HAP-1 (cell line): ENCODE results near the gene ZSCAN10.

ENCODE experiments used
- DNase-seq, 2 experiments: peaks; one replicate each; pipeline ENCODE4 v3.0.0-alpha.2; 2016 to 2020; ENCODE audit warnings: low spot score in 2 of 2
- H3K27me3 ChIP-seq: fragments of 250-450 bp; sonication (Bioruptor Pico); 2 replicates; pipeline ENCODE4 v1.5.1; 2020; ENCODE audit warnings: low read depth, mild to moderate bottlenecking, moderate library complexity
- H3K36me3 ChIP-seq: fragments of 250-450 bp; sonication (Bioruptor Pico); replicated peaks from 2 replicates; pipeline ENCODE4 v1.5.1; 2020; ENCODE audit warnings: mild to moderate bottlenecking
- H3K4me1 ChIP-seq: fragments of 250-450 bp; sonication (Bioruptor Pico); 2 replicates; pipeline ENCODE4 v1.5.1; 2020; ENCODE audit warnings: mild to moderate bottlenecking
- H3K4me3 ChIP-seq: fragments of 250-450 bp; sonication (Bioruptor Pico); 2 replicates; pipeline ENCODE4 v1.5.1; 2020; ENCODE audit warnings: mild to moderate bottlenecking, moderate library complexity
- H3K9me3 ChIP-seq: fragments of 250-450 bp; sonication (Bioruptor Pico); 2 replicates; pipeline ENCODE4 v1.5.1; 2020; ENCODE audit warnings: mild to moderate bottlenecking, moderate library complexity
- in situ Hi-C: fragments of 300-500 bp; cut with MboI; formaldehyde crosslinking; loops from 3 replicates; pipeline ENCODE4 v1.14.3; 2020; ENCODE audit warnings: low sequenced_read_pairs, inconsistent platforms, mixed read lengths

Gene ZSCAN10

GRCh38 chr16:3127745-3128144, 28.7 kb upstream of the ZSCAN10 start:
- no peak overlapping the region for H3K4me3 ChIP-seq
- no peaks in the 10 kb centered on the region for H3K9me3 ChIP-seq
- peaks cover 17% of the 10 kb centered on the region for H3K4me1 ChIP-seq
- H3K36me3 ChIP-seq = peaks cover 39% of the 10 kb centered on the region
- in situ Hi-C loops = no loop called here
- no peaks in the 10 kb centered on the region for H3K27me3 ChIP-seq
- no peak for DNase-seq

- peak overlapping the region; percentile 63 for H3K4me3 ChIP-seq
- in situ Hi-C loops = no loop called here
- peak; percentile 96 to 99 for DNase-seq
- no peaks in the 10 kb centered on the region for H3K9me3 ChIP-seq
- H3K27me3 ChIP-seq = no peaks in the 10 kb centered on the region
- peaks cover 30% of the 10 kb centered on the region for H3K36me3 ChIP-seq
- H3K4me1 ChIP-seq = peaks cover 13% of the 10 kb centered on the region
Observed at GRCh38 chr16:3123986-3124886, 25.1 kb upstream of the ZSCAN10 start.

GRCh38 chr16:3122926-3123570, 24.0 kb upstream of the ZSCAN10 start:
- H3K27me3 ChIP-seq = no peaks in the 10 kb centered on the region
- peaks cover 18% of the 10 kb centered on the region for H3K36me3 ChIP-seq
- no peak for DNase-seq
- H3K4me1 ChIP-seq = peaks cover 9% of the 10 kb centered on the region
- no peaks in the 10 kb centered on the region for H3K9me3 ChIP-seq
- H3K4me3 ChIP-seq = no peak overlapping the region
- in situ Hi-C loops = no loop called here

DNA sequence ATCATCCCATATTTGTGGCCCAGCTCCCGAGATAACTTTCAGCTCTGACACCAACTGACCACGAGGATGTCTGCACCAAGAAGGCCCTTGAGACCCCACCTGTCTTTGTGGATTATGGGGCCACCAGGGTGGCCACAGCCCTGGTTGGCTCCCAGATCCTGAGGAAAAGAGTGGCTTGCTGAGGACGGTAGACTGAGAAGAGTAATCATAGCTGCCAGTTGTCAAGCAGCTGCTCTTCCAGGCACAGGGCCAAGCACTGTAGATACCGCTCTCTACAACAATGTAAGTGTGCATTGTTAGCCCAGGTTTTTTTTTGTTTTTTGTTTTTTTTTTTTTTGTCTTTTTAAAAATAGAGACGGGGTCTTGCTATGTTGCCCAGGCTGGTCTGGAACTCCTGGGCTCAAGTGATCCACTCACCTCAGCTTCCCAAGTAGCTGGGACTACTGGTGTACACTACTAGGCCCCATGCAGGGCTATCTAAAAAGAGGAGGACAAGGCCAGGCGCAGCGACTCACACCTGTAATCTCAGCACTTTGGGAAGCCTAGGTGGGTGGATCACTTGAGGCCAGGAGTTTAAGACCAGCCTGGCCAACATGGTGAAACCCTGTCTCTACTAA, 22.9 kb upstream of the ZSCAN10 start:
- no peak overlapping the region for H3K4me3 ChIP-seq
- DNase-seq = no peak
- no peaks in the 10 kb centered on the region for H3K27me3 ChIP-seq
- peaks cover 10% of the 10 kb centered on the region for H3K36me3 ChIP-seq
- in situ Hi-C loops = no loop called here
- H3K4me1 ChIP-seq = peaks cover 9% of the 10 kb centered on the region
- no peaks in the 10 kb centered on the region for H3K9me3 ChIP-seq

- Histone ChIP-seq H3K9me3 (no peaks in the 10 kb centered on the region), H3K4me1 (peaks cover 9% of the 10 kb centered on the region), H3K4me3 (no peak overlapping the region), H3K36me3 (peaks cover 19% of the 10 kb centered on the region), H3K27me3 (no peaks in the 10 kb centered on the region)
- no peak for DNase-seq
- in situ Hi-C loops = no loop called here
Observed at GRCh38 chr16:3120435-3120834, 21.3 kb upstream of the ZSCAN10 start.

GRCh38 chr16:3119701-3120408, 20.8 kb upstream of the ZSCAN10 start:
- Histone ChIP-seq H3K4me1 (peaks cover 5% of the 10 kb centered on the region), H3K27me3 (no peaks in the 10 kb centered on the region), H3K36me3 (peaks cover 19% of the 10 kb centered on the region), H3K4me3 (no peak overlapping the region), H3K9me3 (no peaks in the 10 kb centered on the region)
- no peak for DNase-seq
- in situ Hi-C loops = no loop called here

DNA sequence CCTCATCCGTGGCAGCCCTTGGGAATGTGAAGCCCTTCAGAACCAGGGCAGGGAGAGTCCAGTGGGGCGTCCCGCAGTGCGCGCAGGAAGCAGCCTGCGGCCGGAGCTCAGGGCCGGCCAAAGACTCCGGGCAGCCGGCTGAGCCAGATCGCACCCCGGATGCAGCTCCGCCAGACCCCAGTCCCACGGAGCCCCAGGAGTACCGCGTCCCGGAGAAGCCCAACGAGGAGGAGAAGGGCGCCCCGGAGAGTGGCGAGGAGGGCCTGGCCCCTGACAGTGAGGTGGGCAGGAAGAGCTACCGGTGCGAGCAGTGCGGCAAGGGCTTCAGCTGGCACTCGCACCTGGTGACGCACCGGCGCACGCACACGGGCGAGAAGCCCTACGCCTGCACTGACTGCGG, 20.2 kb upstream of the ZSCAN10 start:
- H3K36me3 ChIP-seq = peaks cover 19% of the 10 kb centered on the region
- H3K4me3 ChIP-seq = no peak overlapping the region
- in situ Hi-C loops = no loop called here
- no peaks in the 10 kb centered on the region for H3K27me3 ChIP-seq
- H3K4me1 ChIP-seq = peaks cover 5% of the 10 kb centered on the region
- DNase-seq = no peak
- no peaks in the 10 kb centered on the region for H3K9me3 ChIP-seq

DNA sequence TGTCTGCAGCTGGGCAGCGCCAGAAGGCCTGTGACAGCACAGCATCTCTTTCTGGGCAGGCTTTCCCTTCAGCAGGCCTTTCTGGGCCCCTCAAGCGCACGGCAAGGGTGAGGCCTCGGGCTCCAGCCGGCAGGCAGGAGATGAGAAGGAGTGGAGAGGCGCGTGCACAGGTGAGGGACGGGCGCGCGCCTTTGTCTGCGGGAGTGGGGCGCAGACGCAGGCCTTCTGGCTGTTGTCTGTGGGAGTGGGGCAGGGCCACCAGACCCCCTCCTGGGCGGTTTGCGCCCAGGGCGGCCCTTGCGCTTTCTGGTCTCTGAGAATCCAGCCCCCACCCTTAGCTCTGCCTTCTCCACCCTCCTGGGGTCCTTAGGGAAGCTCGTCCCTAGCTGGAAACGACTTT, 19.8 kb upstream of the ZSCAN10 start:
- DNase-seq = no peak
- in situ Hi-C loops = no loop called here
- H3K4me3 ChIP-seq = no peak overlapping the region
- peaks cover 19% of the 10 kb centered on the region for H3K36me3 ChIP-seq
- H3K9me3 ChIP-seq = no peaks in the 10 kb centered on the region
- H3K4me1 ChIP-seq = peaks cover 8% of the 10 kb centered on the region
- H3K27me3 ChIP-seq = no peaks in the 10 kb centered on the region

DNA sequence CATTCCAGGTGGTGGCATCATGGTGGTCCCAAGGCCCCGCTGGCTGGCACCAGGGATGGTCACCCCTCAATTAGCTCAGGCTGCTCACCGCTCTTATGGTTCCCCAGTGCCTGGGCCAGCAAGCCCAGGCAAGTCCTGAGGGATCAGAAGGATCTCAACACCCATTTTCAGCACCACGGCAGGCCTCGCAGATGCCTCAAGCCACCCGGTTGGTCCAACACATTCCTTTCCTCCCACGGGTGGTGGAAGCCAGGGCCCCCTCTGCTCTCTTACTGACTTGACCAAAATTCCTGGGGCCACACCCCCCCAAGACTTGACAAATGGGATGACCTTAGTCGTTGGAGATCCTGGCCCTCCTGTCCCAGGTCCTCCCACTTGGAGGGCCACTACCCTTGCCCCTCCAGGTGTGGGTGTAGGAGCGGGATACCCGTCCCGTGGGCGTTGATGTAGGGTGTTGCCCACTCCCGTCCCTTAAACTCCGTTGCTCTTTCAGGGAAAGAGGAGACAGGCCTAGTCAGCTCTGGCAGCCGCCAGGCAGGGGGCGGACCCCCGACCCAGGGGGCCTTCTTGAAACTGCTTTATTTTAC, 19.2 kb upstream of the ZSCAN10 start:
- no peak for DNase-seq
- H3K27me3 ChIP-seq = no peaks in the 10 kb centered on the region
- in situ Hi-C loops = no loop called here
- H3K9me3 ChIP-seq = no peaks in the 10 kb centered on the region
- no peak overlapping the region for H3K4me3 ChIP-seq
- peaks cover 5% of the 10 kb centered on the region; the same call in 1 of the 2 replicates for H3K4me1 ChIP-seq
- H3K36me3 ChIP-seq = peaks cover 19% of the 10 kb centered on the region

GRCh38 chr16:3115561-3115960, 16.5 kb upstream of the ZSCAN10 start:
- Histone ChIP-seq H3K36me3 (peaks cover 19% of the 10 kb centered on the region), H3K4me1 (peaks cover 9% of the 10 kb centered on the region), H3K4me3 (no peak overlapping the region), H3K9me3 (no peaks in the 10 kb centered on the region), H3K27me3 (no peaks in the 10 kb centered on the region)
- in situ Hi-C loops = no loop called here
- no peak for DNase-seq

DNA sequence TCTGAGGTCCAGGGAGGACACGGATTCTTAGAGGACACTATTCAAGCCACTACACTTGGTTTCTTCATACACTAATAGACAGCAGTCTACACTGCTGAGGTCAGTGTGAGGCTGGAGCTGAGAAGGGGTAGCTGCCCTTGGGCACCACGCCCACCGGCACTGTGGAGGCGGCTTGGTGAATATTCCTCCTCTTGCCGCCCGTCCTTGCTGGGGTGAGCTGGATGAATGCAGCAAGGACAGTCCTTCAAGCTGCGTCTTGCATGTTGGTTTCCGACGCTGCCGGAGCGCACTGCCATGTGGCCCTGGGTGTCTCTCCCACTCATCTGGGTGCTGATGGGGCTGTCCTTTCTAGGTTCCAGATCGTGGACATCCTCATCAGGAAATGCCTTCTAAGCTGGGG, 15.9 kb upstream of the ZSCAN10 start:
- no peaks in the 10 kb centered on the region for H3K27me3 ChIP-seq

DNA sequence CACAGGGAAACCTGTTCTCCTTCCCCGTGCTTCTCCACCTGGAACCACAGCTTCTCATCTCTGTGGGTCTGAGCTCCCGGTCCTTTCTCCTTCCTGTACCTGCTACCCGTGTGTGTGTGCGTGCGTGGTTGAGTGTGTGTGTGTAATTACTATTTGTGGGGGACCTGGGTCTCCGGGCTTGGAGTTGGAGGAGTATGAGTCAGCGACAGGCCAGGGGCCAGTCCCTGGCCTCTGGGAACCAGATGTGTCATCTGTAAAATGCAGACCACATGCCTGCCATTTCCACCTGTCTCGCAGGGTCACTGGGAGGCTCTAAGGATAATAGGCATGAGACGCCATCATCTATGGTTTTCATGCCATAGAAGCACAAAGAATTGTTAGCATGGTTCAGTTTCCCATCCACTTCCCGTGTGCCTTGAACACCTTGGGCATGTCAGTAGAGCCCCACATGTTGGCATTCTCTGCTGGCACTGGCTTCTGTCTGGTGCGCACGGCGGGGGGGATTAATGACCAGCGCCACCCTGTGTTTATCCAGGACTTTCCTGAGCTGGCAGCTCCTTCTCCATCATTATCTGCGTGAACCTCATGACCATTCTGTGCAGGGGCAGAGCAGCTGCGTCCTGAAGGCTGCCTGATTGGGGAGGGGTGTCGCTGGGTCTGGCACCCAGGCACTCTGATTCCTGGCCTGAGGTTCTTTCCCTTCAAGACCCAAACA, 14.8 kb upstream of the ZSCAN10 start:
- in situ Hi-C loops = no loop called here
- H3K27me3 ChIP-seq = no peaks in the 10 kb centered on the region
- no peaks in the 10 kb centered on the region for H3K9me3 ChIP-seq
- H3K36me3 ChIP-seq = peaks cover 9% of the 10 kb centered on the region
- peaks cover 9% of the 10 kb centered on the region for H3K4me1 ChIP-seq
- peak overlapping the region; percentile 72 for H3K4me3 ChIP-seq
- DNase-seq = no peak

More for the DNA sequence above, 15.9 kb upstream of the ZSCAN10 start:
- peaks cover 13% of the 10 kb centered on the region for H3K36me3 ChIP-seq
- H3K4me1 ChIP-seq = peaks cover 9% of the 10 kb centered on the region
- in situ Hi-C loops = no loop called here
- no peaks in the 10 kb centered on the region for H3K9me3 ChIP-seq
- no peak for DNase-seq
- no peak overlapping the region for H3K4me3 ChIP-seq
